ENCODE data around the gene BRI3.

Gene BRI3

GRCh38 chr7:98242934-98243333, 38.6 kb upstream of the BRI3 start:
- peaks cover 90% of the 10 kb centered on the region for H3K36me3 Mint-ChIP-seq (ENCODE audit: low read depth)
- H3K4me3 Mint-ChIP-seq: no peak overlapping the region
- H3K27ac Mint-ChIP-seq: no peak overlapping the region
- intact Hi-C loops (cut with micrococcal nuclease): no loop called here
- no peaks in the 10 kb centered on the region for H3K27me3 Mint-ChIP-seq
- peaks cover 19% of the 10 kb centered on the region for H3K4me1 Mint-ChIP-seq (ENCODE audit: low read depth)
- no peaks in the 10 kb centered on the region for H3K9me3 Mint-ChIP-seq

GRCh38 chr7:98244871-98245270, 36.6 kb upstream of the BRI3 start:
- H3K4me3 Mint-ChIP-seq: no peak overlapping the region
- no peaks in the 10 kb centered on the region for H3K9me3 Mint-ChIP-seq
- H3K27ac Mint-ChIP-seq: peak overlapping the region; percentile 30
- H3K4me1 Mint-ChIP-seq (ENCODE audit: low read depth): peaks cover 35% of the 10 kb centered on the region
- peaks cover 76% of the 10 kb centered on the region for H3K36me3 Mint-ChIP-seq (ENCODE audit: low read depth)
- no peaks in the 10 kb centered on the region for H3K27me3 Mint-ChIP-seq
- intact Hi-C loops (cut with micrococcal nuclease): no loop called here

DNA sequence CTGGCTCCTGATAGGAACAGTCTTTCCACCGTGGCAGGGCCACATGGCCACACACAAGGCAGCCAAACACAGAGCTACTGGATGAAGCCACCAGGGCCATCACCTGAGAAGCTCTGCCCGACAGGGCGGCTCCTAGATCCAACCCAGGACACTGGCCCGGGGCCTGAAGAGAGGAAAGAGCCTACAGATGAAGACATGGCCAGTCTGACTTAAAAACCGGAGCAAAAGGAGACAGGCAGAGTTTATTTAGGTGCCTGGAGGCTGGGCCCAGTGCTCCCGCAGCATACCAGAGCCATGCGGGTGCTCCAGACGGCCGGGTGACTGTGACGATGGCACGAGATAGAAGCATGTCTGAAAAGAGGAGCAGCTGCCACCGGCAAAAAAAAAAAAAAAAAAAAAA, 33.3 kb upstream of the BRI3 start:
- Mint-ChIP-seq H3K9me3 (no peaks in the 10 kb centered on the region), H3K27ac (peak overlapping the region; percentile 31), H3K36me3 (ENCODE audit: low read depth) (peaks cover 52% of the 10 kb centered on the region), H3K4me1 (ENCODE audit: low read depth) (peaks cover 63% of the 10 kb centered on the region), H3K27me3 (no peaks in the 10 kb centered on the region), H3K4me3 (no peak overlapping the region)
- intact Hi-C loops (cut with micrococcal nuclease): no loop called here

DNA sequence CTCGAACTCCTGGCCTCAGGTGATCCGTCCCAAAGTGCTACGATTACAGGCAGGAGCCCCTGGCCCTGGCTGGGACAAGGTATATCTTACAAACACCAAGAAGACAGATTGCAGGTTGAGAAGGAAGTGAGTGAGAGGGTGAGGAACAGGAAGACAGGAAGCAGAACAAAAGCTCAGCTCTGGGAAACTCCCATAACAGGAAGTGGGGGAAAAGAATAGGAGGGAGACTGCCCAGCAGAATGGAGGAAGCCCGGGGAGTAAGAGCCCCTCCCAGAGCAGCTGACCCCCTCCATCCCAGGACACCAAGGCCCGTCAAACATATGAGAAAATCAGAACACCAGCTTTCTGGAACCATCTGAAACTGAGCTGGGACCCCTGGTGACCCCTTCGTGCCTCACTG, 32.4 kb upstream of the BRI3 start:
- H3K27me3 Mint-ChIP-seq: no peaks in the 10 kb centered on the region
- H3K36me3 Mint-ChIP-seq (ENCODE audit: low read depth): peaks cover 42% of the 10 kb centered on the region
- no peak overlapping the region for H3K4me3 Mint-ChIP-seq
- H3K4me1 Mint-ChIP-seq (ENCODE audit: low read depth): peaks cover 69% of the 10 kb centered on the region
- peak overlapping the region; percentile 47 for H3K27ac Mint-ChIP-seq
- H3K9me3 Mint-ChIP-seq: no peaks in the 10 kb centered on the region
- intact Hi-C loops (cut with micrococcal nuclease): no loop called here

DNA sequence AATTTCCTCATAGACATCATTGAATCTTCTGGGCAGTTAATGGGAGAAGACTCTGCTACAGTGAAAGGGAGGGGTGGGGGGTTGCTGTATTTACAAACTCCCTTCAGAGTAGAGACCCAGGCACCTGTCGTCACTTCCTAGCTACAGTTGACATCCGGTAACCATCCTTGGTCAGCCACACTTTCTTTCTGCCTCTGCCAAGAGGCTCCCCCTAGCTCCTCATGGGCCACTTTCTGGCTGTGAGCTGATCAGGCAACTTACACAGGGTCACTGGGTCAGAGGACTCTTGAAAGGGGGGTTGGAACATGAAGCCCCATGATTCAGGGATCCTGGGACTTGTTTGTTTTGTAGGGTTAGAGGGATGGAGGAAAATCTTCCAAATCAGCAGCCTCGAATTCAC, 30.7 kb upstream of the BRI3 start:
- peaks cover 63% of the 10 kb centered on the region for H3K4me1 Mint-ChIP-seq (ENCODE audit: low read depth)
- H3K36me3 Mint-ChIP-seq (ENCODE audit: low read depth): peaks cover 26% of the 10 kb centered on the region
- H3K9me3 Mint-ChIP-seq: no peaks in the 10 kb centered on the region
- H3K4me3 Mint-ChIP-seq: peak overlapping the region; percentile 98
- no peaks in the 10 kb centered on the region for H3K27me3 Mint-ChIP-seq
- intact Hi-C loops (cut with micrococcal nuclease): no loop called here
- H3K27ac Mint-ChIP-seq: peak overlapping the region; percentile 91

DNA sequence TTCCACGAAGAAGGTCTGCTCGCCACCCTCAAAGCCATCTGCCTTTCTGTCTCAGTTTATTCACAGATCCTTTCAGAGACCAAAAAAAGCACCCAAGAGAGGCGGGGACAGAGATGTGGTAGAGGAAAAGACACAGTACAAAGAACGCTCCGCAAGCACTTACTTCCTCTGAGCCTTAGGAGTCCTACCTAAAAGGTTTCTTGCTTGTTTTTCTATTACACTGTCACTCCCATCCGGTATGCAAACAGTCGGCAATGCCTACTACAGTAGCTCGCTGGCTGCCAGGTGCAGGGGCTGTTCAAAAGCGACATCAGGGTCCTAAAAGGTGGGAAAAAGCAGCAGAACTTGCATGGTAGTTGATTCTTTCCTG, 30.3 kb upstream of the BRI3 start:
- peak overlapping the region; percentile 98 for H3K4me3 Mint-ChIP-seq
- peaks cover 59% of the 10 kb centered on the region for H3K4me1 Mint-ChIP-seq (ENCODE audit: low read depth)
- intact Hi-C loops (cut with micrococcal nuclease): no loop called here
- H3K9me3 Mint-ChIP-seq: no peaks in the 10 kb centered on the region
- H3K36me3 Mint-ChIP-seq (ENCODE audit: low read depth): peaks cover 23% of the 10 kb centered on the region
- H3K27ac Mint-ChIP-seq: peak overlapping the region; percentile 91
- no peaks in the 10 kb centered on the region for H3K27me3 Mint-ChIP-seq

DNA sequence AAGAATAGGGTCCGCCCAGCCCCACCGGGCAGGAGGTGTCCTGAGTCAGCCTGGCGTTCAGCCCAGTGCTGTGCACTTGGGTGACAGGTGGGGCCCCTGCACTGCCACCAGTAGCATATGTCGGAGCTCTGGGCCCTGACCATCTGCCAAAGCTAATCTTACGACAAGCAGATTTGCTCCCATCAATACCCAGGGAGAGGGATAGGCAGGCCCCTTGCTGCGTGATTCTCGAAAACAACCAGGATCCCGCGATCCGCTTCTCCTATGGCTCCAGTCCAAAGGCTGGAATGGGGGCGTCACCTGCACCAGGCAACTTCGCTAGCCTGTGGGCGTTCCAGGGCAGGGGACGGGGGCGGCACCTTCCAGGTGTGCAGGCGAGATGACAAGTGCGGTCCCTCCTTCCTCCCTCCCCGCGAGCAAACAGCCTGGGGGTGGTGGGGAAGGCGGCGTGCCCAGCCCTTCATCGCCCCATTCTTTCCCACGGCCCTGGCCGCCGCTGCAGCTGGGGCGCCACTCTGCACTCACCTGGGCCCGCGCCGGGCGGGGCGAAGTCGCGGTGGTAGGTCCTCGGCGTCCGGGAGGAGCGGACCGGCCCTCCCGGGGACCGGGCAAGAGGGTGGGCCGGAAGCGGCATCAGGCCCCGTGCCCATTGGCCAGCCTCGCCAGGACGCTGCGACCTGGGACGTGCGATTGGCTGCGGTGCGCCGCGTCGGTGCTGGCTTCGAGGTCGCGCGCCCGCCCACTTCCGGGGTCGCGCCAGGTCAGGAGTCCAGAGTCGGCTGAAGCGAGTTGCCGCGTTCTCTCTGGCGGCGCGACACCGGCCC, 29.7 kb upstream of the BRI3 start, which contains the start of gene TECPR1:
TSS of gene TECPR1 (minus strand) at position 632 of the 824 bp plus-strand sequence. CDS start 6,086 bp downstream, outside the sequence.
- intact Hi-C loops (cut with micrococcal nuclease): loop anchor here (1.0 kb wide), 1 partner anchor 30 kb away; no protein-coding TSS in a partner anchor
- Mint-ChIP-seq H3K9me3 (no peaks in the 10 kb centered on the region), H3K4me1 (ENCODE audit: low read depth) (peaks cover 59% of the 10 kb centered on the region), H3K27ac (peak within 1 kb of the TSS; percentile 91), H3K27me3 (no peaks in the 10 kb centered on the region), H3K4me3 (peak within 1 kb of the TSS; percentile 98), H3K36me3 (ENCODE audit: low read depth) (peaks cover 29% of the 10 kb centered on the region)

GRCh38 chr7:98252425-98253054, 28.9 kb upstream of the BRI3 start:
- Mint-ChIP-seq H3K36me3 (ENCODE audit: low read depth) (peaks cover 31% of the 10 kb centered on the region), H3K9me3 (no peaks in the 10 kb centered on the region), H3K27ac (peak overlapping the region; percentile 91), H3K4me3 (peak overlapping the region; percentile 98), H3K27me3 (no peaks in the 10 kb centered on the region), H3K4me1 (ENCODE audit: low read depth) (peaks cover 59% of the 10 kb centered on the region)
- intact Hi-C loops (cut with micrococcal nuclease): loop anchor here (1.0 kb wide), 1 partner anchor 30 kb away; no protein-coding TSS in a partner anchor

- no peak overlapping the region for H3K27ac Mint-ChIP-seq
- no peak overlapping the region for H3K4me3 Mint-ChIP-seq
- no peaks in the 10 kb centered on the region for H3K27me3 Mint-ChIP-seq
- intact Hi-C loops (cut with micrococcal nuclease): no loop called here
- H3K36me3 Mint-ChIP-seq (ENCODE audit: low read depth): peaks cover 32% of the 10 kb centered on the region
- H3K9me3 Mint-ChIP-seq: no peaks in the 10 kb centered on the region
- H3K4me1 Mint-ChIP-seq (ENCODE audit: low read depth): peaks cover 45% of the 10 kb centered on the region
These were observed 27.0 kb upstream of the BRI3 start for GRCh38 chr7:98254516-98254915.

- H3K36me3 Mint-ChIP-seq (ENCODE audit: low read depth): peaks cover 38% of the 10 kb centered on the region
- intact Hi-C loops (cut with micrococcal nuclease): no loop called here
- no peaks in the 10 kb centered on the region for H3K9me3 Mint-ChIP-seq
- H3K4me3 Mint-ChIP-seq: no peak overlapping the region
- H3K27ac Mint-ChIP-seq: no peak overlapping the region
- no peaks in the 10 kb centered on the region for H3K27me3 Mint-ChIP-seq
- H3K4me1 Mint-ChIP-seq (ENCODE audit: low read depth): peaks cover 39% of the 10 kb centered on the region
These were observed 26.4 kb upstream of the BRI3 start for GRCh38 chr7:98254951-98255610.

DNA sequence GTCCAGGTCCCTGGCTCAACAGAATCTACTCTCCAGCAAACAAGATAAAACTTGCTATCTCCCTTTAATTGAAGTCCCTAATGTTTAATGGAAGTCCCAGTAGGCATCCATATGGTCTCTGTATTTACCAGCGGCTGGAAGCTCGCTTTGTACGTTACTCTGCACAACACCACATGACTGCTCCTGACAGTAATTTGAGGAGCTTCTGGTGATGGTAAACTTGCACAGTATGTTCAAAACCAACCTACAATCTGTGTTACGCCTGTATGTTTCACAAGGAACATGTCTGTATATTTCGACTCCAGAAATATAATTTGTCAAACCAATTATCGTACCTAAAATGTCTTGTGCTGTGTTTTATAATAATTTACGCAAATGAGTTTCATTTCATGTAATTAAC, 25.1 kb upstream of the BRI3 start:
- Mint-ChIP-seq H3K9me3 (no peaks in the 10 kb centered on the region), H3K4me3 (no peak overlapping the region), H3K27me3 (no peaks in the 10 kb centered on the region), H3K36me3 (ENCODE audit: low read depth) (peaks cover 47% of the 10 kb centered on the region), H3K4me1 (ENCODE audit: low read depth) (peaks cover 27% of the 10 kb centered on the region), H3K27ac (no peak overlapping the region)
- intact Hi-C loops (cut with micrococcal nuclease): no loop called here

DNA sequence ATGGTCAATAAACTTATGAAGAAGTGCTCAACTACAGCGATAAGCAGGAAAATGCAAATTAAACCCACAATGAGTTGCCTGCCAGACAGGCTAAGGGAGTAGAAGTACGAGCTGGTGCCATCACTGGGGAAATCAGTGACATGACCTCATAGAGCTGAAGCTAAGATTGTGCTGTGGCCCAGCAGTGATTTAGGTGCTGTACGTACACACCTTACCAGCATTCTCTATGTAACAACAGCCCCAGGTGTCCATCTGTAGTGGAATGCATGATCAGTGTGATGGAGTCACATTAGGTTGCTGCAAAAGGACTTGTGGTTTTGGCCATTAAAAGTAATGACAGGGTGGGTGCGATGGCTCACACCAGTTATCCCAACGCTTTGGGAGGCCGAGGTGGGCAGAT, 23.8 kb upstream of the BRI3 start:
- Mint-ChIP-seq H3K9me3 (no peaks in the 10 kb centered on the region), H3K4me1 (ENCODE audit: low read depth) (peaks cover 17% of the 10 kb centered on the region), H3K27ac (no peak overlapping the region), H3K27me3 (no peaks in the 10 kb centered on the region), H3K36me3 (ENCODE audit: low read depth) (peaks cover 48% of the 10 kb centered on the region), H3K4me3 (no peak overlapping the region)
- intact Hi-C loops (cut with micrococcal nuclease): no loop called here

DNA sequence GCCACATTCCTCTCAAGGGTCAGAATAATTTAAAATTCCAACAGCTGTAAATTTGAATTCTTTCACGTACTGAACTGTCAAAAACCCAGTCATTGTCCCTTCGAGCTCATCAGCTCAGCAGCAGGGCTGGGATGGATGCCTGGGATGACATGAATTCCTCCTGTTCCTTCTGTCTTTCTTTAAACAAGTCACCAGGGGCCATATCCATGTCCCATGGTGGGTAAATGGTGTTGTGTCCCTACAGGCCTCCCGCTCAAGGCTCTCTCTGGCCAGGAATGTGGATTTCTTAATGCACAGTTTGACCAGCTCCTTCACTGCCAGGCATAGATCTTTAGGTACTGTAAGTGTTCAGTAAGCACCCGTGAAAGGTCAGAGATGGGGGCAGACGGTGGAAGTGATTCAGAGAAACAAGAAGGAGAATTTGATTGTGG, 15.6 kb upstream of the BRI3 start:
- Mint-ChIP-seq H3K9me3 (no peaks in the 10 kb centered on the region), H3K4me1 (ENCODE audit: low read depth) (peaks cover 14% of the 10 kb centered on the region), H3K27ac (no peak overlapping the region), H3K27me3 (no peaks in the 10 kb centered on the region), H3K36me3 (ENCODE audit: low read depth) (peaks cover 38% of the 10 kb centered on the region), H3K4me3 (no peak overlapping the region)
- intact Hi-C loops (cut with micrococcal nuclease): loop anchor here (10.0 kb wide), 1 partner anchor 129 kb away; no protein-coding TSS in a partner anchor

GRCh38 chr7:98266840-98267239, 14.6 kb upstream of the BRI3 start:
- H3K4me3 Mint-ChIP-seq: no peak overlapping the region
- H3K9me3 Mint-ChIP-seq: no peaks in the 10 kb centered on the region
- H3K27me3 Mint-ChIP-seq: no peaks in the 10 kb centered on the region
- peak overlapping the region; percentile 41 for H3K27ac Mint-ChIP-seq
- intact Hi-C loops (cut with micrococcal nuclease): loop anchor here (10.0 kb wide), 1 partner anchor 128 kb away; no protein-coding TSS in a partner anchor
- peaks cover 14% of the 10 kb centered on the region for H3K4me1 Mint-ChIP-seq (ENCODE audit: low read depth)
- peaks cover 34% of the 10 kb centered on the region for H3K36me3 Mint-ChIP-seq (ENCODE audit: low read depth)

Data from dendritic cell treated with granulocyte-macrophage colony-stimulating factor and Interleukin-4, amounts not matched to agents 40 ng/mL and 50 ng/mL, for 4 days (primary cell).